Activated CD4-positive, alpha-beta memory T cell treated with anti-CD3 and anti-CD28 coated beads for 36 hours (primary cell): Measurements from ENCODE around the gene MED22. TPM values are rescaled to one million over a fixed set of nuclear protein-coding genes. Genes with fewer than 3 reads are reported as not detected.
"Not testable (repeated sequence)": the region's sequence is repeated elsewhere in the genome, so short reads cannot be mapped to it uniquely, and the experiment has no call there.

Experiments
- CTCF ChIA-PET: fragments of 350-600 bp; sonication (Branson Sonifier 250); formaldehyde crosslinking; loops from one replicate; lab custom pipeline; 2021; ENCODE audit warnings: antibody characterized with exemption, inconsistent platforms; lab: Charles Lee
- POLR2A ChIA-PET: fragments of 350-600 bp; sonication (Branson Sonifier 250); formaldehyde crosslinking; loops from one replicate; lab custom pipeline; 2021; ENCODE audit warnings: antibody characterized with exemption; lab: Charles Lee
- DNase-seq: peaks from one replicate; pipeline ENCODE4 v3.0.0-alpha.2; 2020
- H3K27ac Mint-ChIP-seq: one replicate; pipeline ENCODE4 v1.8.0; 2021; ENCODE audit warnings: mixed read lengths
- H3K27me3 Mint-ChIP-seq: one replicate; pipeline ENCODE4 v1.8.0; 2021; ENCODE audit warnings: mixed read lengths
- H3K36me3 Mint-ChIP-seq: one replicate; pipeline ENCODE4 v1.8.0; 2021; ENCODE audit warnings: mixed read lengths
- H3K4me1 Mint-ChIP-seq: one replicate; pipeline ENCODE4 v1.8.0; 2021; ENCODE audit warnings: low read depth, mixed read lengths
- H3K4me3 Mint-ChIP-seq: one replicate; pipeline ENCODE4 v1.8.0; 2021; ENCODE audit warnings: mild to moderate bottlenecking, mixed read lengths
- H3K9me3 Mint-ChIP-seq: one replicate; pipeline ENCODE4 v1.8.0; 2021; ENCODE audit warnings: mixed read lengths
- intact Hi-C: fragments of 100-400 bp; cut with micrococcal nuclease; formaldehyde crosslinking; loops from one replicate; pipeline ENCODE4 v1.15.1; 2023
- total RNA-seq, 2 experiments: library from RNA; stranded (reverse); gene quantifications; one replicate each; pipeline ENCODE4 v1.2.3, GENCODE V29; 2021

MED22 gene
- total RNA-seq, 2 experiments from 2014 or later = 20.8 to 20.9 TPM

- DNase-seq = no peak
- H3K4me1 Mint-ChIP-seq = peaks cover 30% of the 10 kb centered on the region
- intact Hi-C loops = no loop called here
- ChIA-PET CTCF (interaction anchor here (0.9 to 1.1 kb wide), 2 partner anchors 13 to 37 kb away, joined by 3 read pairs; no protein-coding TSS in a partner anchor), POLR2A (no interaction called here)
- H3K27ac Mint-ChIP-seq = no peak overlapping the region
- H3K4me3 Mint-ChIP-seq = no peak overlapping the region
- peaks cover 38% of the 10 kb centered on the region for H3K36me3 Mint-ChIP-seq
- H3K9me3 Mint-ChIP-seq = no peaks in the 10 kb centered on the region
- no peaks in the 10 kb centered on the region for H3K27me3 Mint-ChIP-seq
Observed at GRCh38 chr9:133333566-133333965, 14.4 kb downstream of the MED22 start.

- ChIA-PET POLR2A (no interaction called here), CTCF (interaction anchor here (0.9 to 1.1 kb wide), 2 partner anchors 14 to 37 kb away, joined by 3 read pairs; no protein-coding TSS in a partner anchor)
- H3K36me3 Mint-ChIP-seq = peaks cover 38% of the 10 kb centered on the region
- no peaks in the 10 kb centered on the region for H3K27me3 Mint-ChIP-seq
- H3K4me3 Mint-ChIP-seq = no peak overlapping the region
- H3K4me1 Mint-ChIP-seq = peaks cover 30% of the 10 kb centered on the region
- no peak overlapping the region for H3K27ac Mint-ChIP-seq
- no peaks in the 10 kb centered on the region for H3K9me3 Mint-ChIP-seq
- intact Hi-C loops = no loop called here
- DNase-seq = no peak
Observed at GRCh38 chr9:133333011-133333410, 14.9 kb downstream of the MED22 start.

GRCh38 chr9:133332381-133332730 is 15.6 kb downstream of the MED22 start:
- intact Hi-C loops = no loop called here
- POLR2A ChIA-PET = no interaction called here
- Mint-ChIP-seq H3K9me3 (no peaks in the 10 kb centered on the region), H3K27me3 (no peaks in the 10 kb centered on the region), H3K36me3 (peaks cover 38% of the 10 kb centered on the region), H3K4me1 (peaks cover 27% of the 10 kb centered on the region), H3K4me3 (no peak overlapping the region), H3K27ac (no peak overlapping the region)
- no peak for DNase-seq
- CTCF ChIA-PET = interaction anchor here (1.3 kb wide), 1 partner anchor 146 kb away, joined by 7 read pairs; no protein-coding TSS in a partner anchor

- Mint-ChIP-seq H3K4me1 (peaks cover 22% of the 10 kb centered on the region), H3K27me3 (no peaks in the 10 kb centered on the region), H3K27ac (no peak overlapping the region), H3K9me3 (no peaks in the 10 kb centered on the region), H3K4me3 (no peak overlapping the region), H3K36me3 (peaks cover 38% of the 10 kb centered on the region)
- intact Hi-C loops = no loop called here
- ChIA-PET POLR2A (no interaction called here), CTCF (interaction anchor here (1.3 kb wide), 1 partner anchor 145 kb away, joined by 7 read pairs; no protein-coding TSS in a partner anchor)
- DNase-seq = no peak
Observed at GRCh38 chr9:133331641-133332380, 16.1 kb downstream of the MED22 start.

- peaks cover 19% of the 10 kb centered on the region for H3K4me1 Mint-ChIP-seq
- POLR2A ChIA-PET = no interaction called here
- no peak for DNase-seq
- intact Hi-C loops = no loop called here
- no peaks in the 10 kb centered on the region for H3K27me3 Mint-ChIP-seq
- H3K36me3 Mint-ChIP-seq = peaks cover 38% of the 10 kb centered on the region
- no peaks in the 10 kb centered on the region for H3K9me3 Mint-ChIP-seq
- CTCF ChIA-PET = interaction anchor here (0.6 to 2.3 kb wide), 3 partner anchors 29 to 145 kb away, joined by 4 to 17 read pairs (median 7); no protein-coding TSS in a partner anchor
- no peak overlapping the region for H3K27ac Mint-ChIP-seq
- no peak overlapping the region for H3K4me3 Mint-ChIP-seq
Observed at GRCh38 chr9:133331221-133331620, 16.7 kb downstream of the MED22 start.

- not testable (repeated sequence) for H3K27me3 Mint-ChIP-seq, H3K27ac Mint-ChIP-seq, H3K9me3 Mint-ChIP-seq, H3K4me3 Mint-ChIP-seq
- Mint-ChIP-seq H3K36me3 (peaks cover 29% of the 10 kb centered on the region), H3K4me1 (peaks cover 14% of the 10 kb centered on the region)
- peak; percentile 26 for DNase-seq
- intact Hi-C loops = loop anchor here (5.0 kb wide), 1 partner anchor 92 kb away; no protein-coding TSS in a partner anchor
- ChIA-PET POLR2A (interaction anchor here (0.9 to 1.4 kb wide), 2 partner anchors 18 to 144 kb away, joined by 3 to 4 read pairs; partner anchors contain the start of genes MED22 and RPL7A), CTCF (interaction anchor here (0.8 to 2.8 kb wide), 12 partner anchors 10 to 330 kb away, joined by 3 to 17 read pairs (median 5); no protein-coding TSS in a partner anchor)
Observed at GRCh38 chr9:133329306-133330156, 18.4 kb downstream of the MED22 start.

GRCh38 chr9:133327834-133328484 is 20.0 kb downstream of the MED22 start:
- CTCF ChIA-PET = interaction anchor here (2.8 kb wide), 1 partner anchor 89 kb away, joined by 9 read pairs; no protein-coding TSS in a partner anchor
- Mint-ChIP-seq H3K4me3 (no peak overlapping the region), H3K4me1 (peaks cover 7% of the 10 kb centered on the region), H3K27ac (no peak overlapping the region), H3K36me3 (peaks cover 20% of the 10 kb centered on the region), H3K9me3 (no peaks in the 10 kb centered on the region), H3K27me3 (no peaks in the 10 kb centered on the region)
- intact Hi-C loops = loop anchor here (5.0 kb wide), 1 partner anchor 91 kb away; no protein-coding TSS in a partner anchor
- POLR2A ChIA-PET = interaction anchor here (0.6 kb wide), 1 partner anchor 151 kb away, joined by 3 read pairs; no protein-coding TSS in a partner anchor
- DNase-seq = no peak

- H3K4me1 Mint-ChIP-seq, H3K4me3 Mint-ChIP-seq, H3K27ac Mint-ChIP-seq, H3K27me3 Mint-ChIP-seq, POLR2A ChIA-PET, DNase-seq, H3K9me3 Mint-ChIP-seq: not testable (repeated sequence)
- intact Hi-C loops = loop anchor here (5.0 kb wide), 1 partner anchor 90 kb away; no protein-coding TSS in a partner anchor
- peaks cover 12% of the 10 kb centered on the region for H3K36me3 Mint-ChIP-seq
- CTCF ChIA-PET = interaction anchor here (2.8 kb wide), 1 partner anchor 88 kb away, joined by 9 read pairs; no protein-coding TSS in a partner anchor
Observed at GRCh38 chr9:133327021-133327420, 20.9 kb downstream of the MED22 start.

GRCh38 chr9:133323991-133324703 is 23.8 kb downstream of the MED22 start:
- Mint-ChIP-seq H3K4me1 (peaks cover 3% of the 10 kb centered on the region), H3K27me3 (peaks cover 3% of the 10 kb centered on the region), H3K27ac (no peak overlapping the region), H3K9me3 (no peaks in the 10 kb centered on the region), H3K4me3 (no peak overlapping the region), H3K36me3 (peaks cover 1% of the 10 kb centered on the region)
- intact Hi-C loops = no loop called here
- CTCF ChIA-PET = no interaction called here
- DNase-seq = no peak
- POLR2A ChIA-PET = no interaction called here

- no peak overlapping the region for H3K4me3 Mint-ChIP-seq
- intact Hi-C loops = no loop called here
- no peaks in the 10 kb centered on the region for H3K4me1 Mint-ChIP-seq
- POLR2A ChIA-PET = no interaction called here
- CTCF ChIA-PET = no interaction called here
- H3K36me3 Mint-ChIP-seq = no peaks in the 10 kb centered on the region
- H3K27me3 Mint-ChIP-seq = peaks cover 3% of the 10 kb centered on the region
- no peak overlapping the region for H3K27ac Mint-ChIP-seq
- no peaks in the 10 kb centered on the region for H3K9me3 Mint-ChIP-seq
- DNase-seq = no peak
Observed at GRCh38 chr9:133323211-133323610, 24.7 kb downstream of the MED22 start.

- no peaks in the 10 kb centered on the region for H3K9me3 Mint-ChIP-seq
- H3K27me3 Mint-ChIP-seq = peaks cover 3% of the 10 kb centered on the region
- ChIA-PET CTCF (interaction anchor here (0.7 kb wide), 1 partner anchor 24 kb away, joined by 3 read pairs; no protein-coding TSS in a partner anchor), POLR2A (no interaction called here)
- intact Hi-C loops = no loop called here
- H3K4me1 Mint-ChIP-seq = no peaks in the 10 kb centered on the region
- no peaks in the 10 kb centered on the region for H3K36me3 Mint-ChIP-seq
- no peak for DNase-seq
- no peak overlapping the region for H3K4me3 Mint-ChIP-seq
- no peak overlapping the region for H3K27ac Mint-ChIP-seq
Observed at GRCh38 chr9:133322701-133323100, 25.2 kb downstream of the MED22 start.
